Activated CD4-positive, alpha-beta T cell treated with anti-CD3 and anti-CD28 coated beads, Interleukin-2, amount 50 U/mL, for 4 hours (primary cell): ENCODE measurements around the gene SDE2.
"Not testable (repeated sequence)": the region's sequence is repeated elsewhere in the genome, so short reads cannot be mapped to it uniquely, and the experiment has no call there.

Source experiments
- DNase-seq, 2 experiments: peaks; one replicate each; pipeline ENCODE4 v3.0.0-alpha.2; 2020

SDE2 gene

DNA sequence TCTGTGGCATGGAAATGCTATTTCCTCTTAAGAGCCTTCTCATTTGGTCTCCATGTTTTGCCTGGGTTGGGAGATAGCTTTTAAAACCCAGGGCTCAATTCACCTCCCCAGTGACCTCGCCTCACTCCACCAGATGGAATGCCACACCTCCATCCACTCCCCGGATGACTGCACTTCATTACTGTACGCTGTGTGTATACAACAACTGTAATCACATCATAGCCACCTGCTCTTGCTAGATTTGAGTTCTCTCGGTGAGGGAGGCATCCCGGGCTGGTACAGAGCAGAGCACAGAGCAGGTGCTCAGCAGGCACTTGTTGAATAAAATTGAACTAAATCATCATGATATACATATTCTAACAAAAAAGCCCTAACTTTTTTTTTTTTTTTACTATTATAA, 26.0 kb downstream of the SDE2 start:
- no peak for DNase-seq

GRCh38 chr1:225972344-225973152, 26.6 kb downstream of the SDE2 start:
- DNase-seq = no peak

DNA sequence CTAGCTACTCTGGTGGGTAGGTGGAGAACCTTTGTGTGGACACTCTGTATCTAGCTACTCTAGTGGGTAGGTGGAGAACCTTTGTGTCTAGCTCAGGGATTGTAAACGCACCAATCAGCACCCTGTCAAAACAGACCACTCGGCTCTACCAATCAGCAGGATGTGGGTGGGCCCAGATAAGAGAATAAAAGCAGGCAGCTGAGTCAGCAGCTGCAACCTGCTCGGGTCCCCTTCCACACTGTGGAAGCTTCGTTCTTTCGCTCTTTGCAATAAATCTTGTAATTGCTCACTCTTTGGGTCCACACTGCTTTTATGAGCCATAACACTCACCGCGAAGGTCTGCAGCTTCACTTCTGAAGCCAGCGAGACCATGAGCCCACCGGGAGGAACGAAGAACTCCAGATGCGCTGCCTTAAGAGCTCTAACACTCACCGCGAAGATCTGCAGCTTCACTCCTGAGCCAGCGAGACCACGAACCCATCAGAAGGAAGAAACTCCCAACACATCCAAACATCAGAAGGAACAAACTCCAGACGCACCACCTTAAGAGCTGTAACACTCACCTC, 28.5 kb downstream of the SDE2 start:
- DNase-seq = not testable (repeated sequence)

DNA sequence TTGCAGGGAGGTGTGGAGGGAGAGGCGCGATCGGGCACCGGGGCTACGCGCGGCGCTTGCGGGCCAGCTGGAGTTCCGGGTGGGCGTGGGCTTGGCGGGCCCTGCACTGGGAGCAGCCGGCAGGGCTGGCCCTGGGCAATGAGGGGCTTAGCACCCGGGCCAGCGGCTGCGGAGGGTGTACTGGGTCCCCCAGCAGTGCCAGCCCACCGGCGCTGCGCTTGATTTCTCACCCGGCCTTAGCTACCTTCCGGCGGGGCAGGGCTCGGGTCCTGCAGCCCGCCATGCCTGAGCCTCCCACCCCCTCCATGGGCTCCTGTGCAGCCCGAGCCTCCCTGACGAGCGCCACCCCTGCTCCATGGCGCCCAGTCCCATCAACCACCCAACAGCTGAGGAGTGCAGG, 29.4 kb downstream of the SDE2 start:
- not testable (repeated sequence) for DNase-seq

DNA sequence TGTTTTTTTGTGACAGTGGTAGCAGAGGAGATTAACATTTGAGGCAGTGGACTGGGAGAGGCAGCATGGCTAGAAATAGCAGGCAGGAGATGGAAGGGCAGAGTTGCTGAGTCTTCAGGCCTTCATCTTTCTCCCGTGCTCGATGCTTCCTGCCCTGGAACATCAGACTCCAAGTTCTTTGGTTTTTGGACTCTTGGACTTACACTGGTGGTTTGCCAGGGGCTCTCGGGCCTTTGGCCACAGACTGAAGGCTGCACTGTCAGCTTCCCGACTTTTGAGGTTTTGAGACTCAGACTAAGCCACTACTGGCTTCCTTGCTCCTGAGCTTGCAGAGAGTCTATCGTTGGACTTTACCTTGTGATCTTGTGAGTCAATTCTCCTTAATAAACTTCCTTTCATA, 33.9 kb downstream of the SDE2 start:
- DNase-seq = no peak

GRCh38 chr1:225963735-225964530, 35.2 kb downstream of the SDE2 start:
- no peak for DNase-seq

- peak; percentile 43 to 45 for DNase-seq
These were observed 36.6 kb downstream of the SDE2 start for GRCh38 chr1:225962440-225962975.

- no peak for DNase-seq
These were observed 37.3 kb downstream of the SDE2 start for GRCh38 chr1:225961659-225962439.

- no peak for DNase-seq
These were observed 41.1 kb downstream of the SDE2 start for GRCh38 chr1:225958041-225958440.

- no peak for DNase-seq
These were observed 44.4 kb downstream of the SDE2 start for GRCh38 chr1:225954753-225955152.

DNA sequence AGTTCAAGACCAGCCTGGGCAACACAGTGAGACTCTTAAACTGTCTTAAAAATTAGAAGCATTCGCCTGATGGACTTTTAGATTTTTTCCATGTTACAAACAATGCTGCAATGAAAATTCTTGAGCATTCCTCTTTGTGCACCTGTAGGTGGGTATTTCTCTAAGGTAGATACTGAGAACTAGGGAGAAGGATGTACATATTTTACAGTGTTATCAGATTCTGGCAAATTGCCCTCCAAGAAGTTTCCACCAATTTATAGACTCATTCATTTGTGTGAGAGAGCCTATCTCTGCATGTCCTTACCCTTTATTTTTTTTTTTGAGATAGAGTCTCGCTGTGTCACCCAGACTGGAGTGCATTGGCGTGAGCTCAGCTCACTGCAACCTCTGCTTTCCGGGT, 45.8 kb downstream of the SDE2 start:
- DNase-seq = no peak

- DNase-seq = no peak
These were observed 48.1 kb downstream of the SDE2 start for GRCh38 chr1:225950905-225951497.

DNA sequence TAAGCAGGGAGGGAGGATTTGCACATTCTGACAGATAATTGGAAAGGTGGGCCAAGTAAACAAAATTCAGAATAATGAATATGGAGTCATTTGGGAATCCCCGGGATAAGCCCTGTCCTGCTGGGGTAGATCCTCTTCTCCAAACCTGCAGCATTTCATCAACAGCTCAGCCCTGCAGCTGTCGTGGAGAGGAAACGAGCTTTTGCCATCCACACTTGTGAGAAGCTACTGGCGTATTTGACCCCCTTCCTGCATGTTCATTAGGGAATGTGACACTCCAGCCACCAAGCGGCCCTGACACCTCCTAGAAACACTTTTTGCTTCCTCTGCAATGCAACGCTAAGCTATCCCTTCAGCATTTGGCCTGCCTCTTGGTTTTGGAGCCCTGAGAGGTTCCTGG, 50.1 kb downstream of the SDE2 start:
- DNase-seq = no peak

GRCh38 chr1:225946803-225947202, 52.3 kb downstream of the SDE2 start:
- DNase-seq = no peak

- no peak for DNase-seq
These were observed 53.0 kb downstream of the SDE2 start for GRCh38 chr1:225946082-225946620.

DNA sequence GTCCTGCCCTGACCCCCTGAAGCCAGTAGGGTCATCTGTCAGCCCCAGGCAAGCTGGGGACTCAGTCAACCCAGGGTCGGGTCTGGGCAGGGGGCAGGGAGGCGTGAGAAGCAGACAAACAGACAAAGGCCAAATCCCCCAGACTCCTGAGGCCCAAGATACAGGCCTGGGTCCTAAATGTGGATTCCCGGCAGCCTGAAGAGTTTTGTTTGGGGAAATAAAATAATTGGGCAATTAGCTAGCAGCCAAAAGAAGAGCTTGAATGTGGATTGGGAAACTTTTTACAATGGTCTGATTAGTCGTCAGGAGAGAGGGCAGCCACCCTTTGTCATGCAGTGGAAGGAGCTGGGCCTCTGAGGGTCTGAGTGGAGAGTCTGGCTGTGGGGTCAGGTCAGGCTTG, 53.6 kb downstream of the SDE2 start:
- DNase-seq = no peak

DNA sequence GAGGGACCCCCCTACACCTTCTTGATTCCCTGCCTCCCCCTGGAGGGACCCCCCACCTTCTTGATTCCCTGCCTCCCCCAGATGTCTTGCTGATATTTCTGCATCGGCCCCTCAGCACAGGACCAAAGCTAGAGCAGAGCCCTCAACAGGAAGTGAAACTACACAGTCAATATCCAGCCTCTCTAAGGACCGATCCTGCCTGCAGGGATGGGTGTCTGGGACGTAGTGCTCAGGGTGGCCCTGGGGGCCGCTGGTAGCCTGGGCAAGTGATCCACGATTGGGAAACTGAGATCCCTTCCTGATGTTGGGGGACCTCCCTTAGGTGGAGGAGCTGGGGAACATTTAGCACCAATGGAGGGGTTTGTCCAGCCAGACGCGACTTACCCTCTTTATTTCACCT, 54.2 kb downstream of the SDE2 start:
- DNase-seq = no peak

- DNase-seq = no peak
These were observed 54.8 kb downstream of the SDE2 start for GRCh38 chr1:225944387-225944786.

DNA sequence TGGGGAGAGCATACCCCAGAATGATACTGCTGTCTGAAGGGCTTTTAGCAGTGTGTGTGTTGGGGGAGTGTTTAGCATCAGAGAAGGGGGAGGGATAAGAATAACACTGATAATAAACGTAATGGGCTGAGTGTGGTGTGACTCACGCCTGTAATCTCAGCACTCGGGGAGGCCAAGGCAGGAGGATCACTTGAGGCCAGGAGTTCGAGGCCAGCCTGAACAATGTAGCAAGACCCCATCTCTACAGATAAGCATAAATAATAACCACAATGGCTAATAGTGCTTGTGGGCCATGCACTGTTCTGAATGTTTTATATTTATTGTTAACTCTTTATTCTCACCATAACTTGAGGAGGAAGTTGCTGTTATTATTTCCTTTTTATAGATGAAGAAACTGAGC, 55.6 kb downstream of the SDE2 start:
- no peak for DNase-seq

DNA sequence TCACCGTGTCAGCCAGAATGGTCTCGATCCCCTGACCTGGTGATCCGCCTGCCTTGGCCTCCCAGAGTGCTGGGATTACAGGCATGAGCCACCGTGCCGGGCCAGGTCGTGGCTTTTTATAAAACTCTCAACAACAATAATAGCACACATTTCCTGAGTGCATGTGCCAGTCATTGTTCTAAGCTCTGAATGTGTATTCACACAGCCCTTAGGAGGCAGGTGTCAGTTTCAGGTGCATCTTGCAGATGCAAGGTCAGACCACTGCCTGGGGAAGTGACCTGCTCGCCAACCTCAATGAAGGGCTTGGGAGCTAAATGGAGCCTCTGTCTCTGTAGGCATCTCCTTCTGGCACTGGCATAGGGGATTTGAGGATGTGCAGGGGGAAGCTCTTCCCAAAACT, 56.6 kb downstream of the SDE2 start:
- DNase-seq = no peak

DNA sequence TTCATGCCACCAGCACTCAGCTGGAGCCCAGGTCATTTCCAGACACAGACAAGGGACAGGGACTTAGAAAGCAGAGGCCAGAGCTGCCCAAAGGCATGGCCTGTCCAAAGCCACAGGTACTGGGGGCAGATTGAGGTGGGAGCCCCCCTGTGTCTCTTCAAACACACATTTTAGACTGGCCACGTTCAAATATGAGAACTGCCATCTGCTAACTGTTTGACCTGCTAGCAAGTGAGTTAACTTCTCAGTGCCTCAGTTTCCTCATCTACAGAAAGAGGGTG, 57.3 kb downstream of the SDE2 start:
- DNase-seq = no peak

DNA sequence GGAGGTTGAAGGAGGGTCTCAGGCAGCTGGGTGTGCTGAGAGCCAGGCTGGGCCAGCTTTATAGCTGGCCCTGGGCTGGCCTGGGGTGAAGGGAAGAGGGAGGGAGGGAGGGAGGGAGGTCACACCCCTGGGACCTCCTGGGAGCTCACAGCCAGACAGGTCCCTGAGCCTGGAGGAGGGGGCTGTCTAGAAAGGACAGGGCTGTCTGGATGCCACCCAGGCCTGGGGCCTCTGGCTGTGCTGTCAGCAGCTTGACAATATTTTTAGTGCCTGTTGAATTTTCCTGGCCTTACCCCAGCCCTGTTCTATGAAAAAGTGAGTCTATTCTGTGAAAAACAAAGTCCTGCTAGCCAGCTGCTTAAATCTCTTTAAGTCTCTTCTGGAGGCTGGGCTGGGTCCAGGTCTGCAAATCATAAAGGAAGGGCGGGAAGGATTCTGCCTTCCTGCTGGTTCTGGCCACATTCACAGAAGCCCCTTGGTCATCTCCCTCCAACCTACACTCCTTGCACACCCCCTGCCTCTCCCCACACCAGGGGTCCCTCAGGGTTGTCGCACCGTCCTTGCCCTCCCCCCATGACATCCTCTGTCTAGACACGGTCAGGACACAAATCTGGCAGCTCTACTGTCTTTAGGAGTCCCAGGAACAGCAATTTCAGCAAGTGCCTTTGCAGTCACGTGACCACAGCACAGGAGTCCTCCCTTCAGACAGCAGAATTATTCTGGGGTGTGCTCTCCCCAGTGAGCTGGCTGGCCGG, 57.8 kb downstream of the SDE2 start, which contains the start of gene LEFTY2:
TSS of gene LEFTY2 (minus strand) at position 34 of the 755 bp plus-strand sequence. CDS start 80 bp downstream, outside the sequence.
- DNase-seq = no peak
